Mesendoderm (in vitro differentiated cells): ENCODE measurements around the gene TUBB6.

ENCODE experiments used
- DNase-seq: peaks from one replicate; pipeline ENCODE4 v3.0.0; 2013
- H2AK5ac ChIP-seq: 2 replicates; pipeline ENCODE4 v1.6.1; 2013; ENCODE audit warnings: low read length, inconsistent platforms
- H2BK120ac ChIP-seq: 2 replicates; pipeline ENCODE4 v1.6.1; 2013; ENCODE audit warnings: low read depth, mild to moderate bottlenecking, low read length, moderate library complexity, mixed read lengths
- H2BK15ac ChIP-seq: replicated peaks from 2 replicates; pipeline ENCODE4 v1.6.1; 2013; ENCODE audit warnings: low read depth, mild to moderate bottlenecking, moderate library complexity
- H2BK5ac ChIP-seq: 2 replicates; pipeline ENCODE4 v1.6.1; 2013; ENCODE audit warnings: low read length, inconsistent platforms
- H3K18ac ChIP-seq: 2 replicates; pipeline ENCODE4 v1.6.1; 2013; ENCODE audit warnings: mild to moderate bottlenecking, low read length, mixed read lengths
- H3K23ac ChIP-seq: one replicate; pipeline ENCODE4 v1.6.1; 2013; ENCODE audit warnings: low read length
- H3K27ac ChIP-seq: 2 replicates; pipeline ENCODE4 v1.5.1; 2013; ENCODE audit warnings: low read depth, mild to moderate bottlenecking, inconsistent platforms, low read length, moderate library complexity
- H3K27me3 ChIP-seq: 2 replicates; pipeline ENCODE4 v1.6.1; 2013; ENCODE audit warnings: low read length, control low read depth, mild to moderate bottlenecking, inconsistent platforms; ENCODE audit not compliant: insufficient read depth, poor library complexity
- H3K36me3 ChIP-seq: 2 replicates; pipeline ENCODE4 v1.6.1; 2013; ENCODE audit warnings: low read length, inconsistent platforms; ENCODE audit not compliant: control insufficient read depth, insufficient read depth
- H3K4ac ChIP-seq: one replicate; pipeline ENCODE4 v1.6.1; 2013; ENCODE audit warnings: low read depth, mild to moderate bottlenecking, low read length, moderate library complexity
- H3K4me1 ChIP-seq: 2 replicates; pipeline ENCODE4 v1.6.1; 2013; ENCODE audit warnings: low read depth, low read length, inconsistent platforms; ENCODE audit not compliant: control insufficient read depth
- H3K4me2 ChIP-seq: 2 replicates; pipeline ENCODE4 v1.6.1; 2013; ENCODE audit warnings: low read length
- H3K4me3 ChIP-seq: 2 replicates; pipeline ENCODE4 v1.5.1; 2013; ENCODE audit warnings: mild to moderate bottlenecking, low read length
- H3K56ac ChIP-seq: one replicate; pipeline ENCODE4 v1.6.1; 2013; ENCODE audit warnings: low read length
- H3K79me1 ChIP-seq: 2 replicates; pipeline ENCODE4 v1.6.1; 2013; ENCODE audit warnings: low read length, inconsistent platforms
- H3K79me2 ChIP-seq: 2 replicates; pipeline ENCODE4 v1.6.1; 2013; ENCODE audit warnings: mild to moderate bottlenecking, low read length; ENCODE audit not compliant: control insufficient read depth, insufficient read depth
- H3K9ac ChIP-seq: 2 replicates; pipeline ENCODE4 v1.6.1; 2013; ENCODE audit warnings: low read length, inconsistent platforms
- H4K5ac ChIP-seq: one replicate; pipeline ENCODE4 v1.6.1; 2013; ENCODE audit warnings: low read length
- H4K8ac ChIP-seq: one replicate; pipeline ENCODE4 v1.6.1; 2013; ENCODE audit warnings: low read depth, mild to moderate bottlenecking, control low read depth, low read length, moderate library complexity
- WGBS: extraction: QIAGEN DNeasy Blood & Tissue Kit; methylation state at CpG from one replicate; pipeline ENCODE4 v1.1.7; 2013; ENCODE audit warnings: low lambda C conversion rate, missing lambda C conversion rate; ENCODE audit not compliant: insufficient coverage; ENCODE audit errors: extremely low coverage; 5-methylcytosine and 5-hydroxymethylcytosine counted together

The TUBB6 gene

DNA sequence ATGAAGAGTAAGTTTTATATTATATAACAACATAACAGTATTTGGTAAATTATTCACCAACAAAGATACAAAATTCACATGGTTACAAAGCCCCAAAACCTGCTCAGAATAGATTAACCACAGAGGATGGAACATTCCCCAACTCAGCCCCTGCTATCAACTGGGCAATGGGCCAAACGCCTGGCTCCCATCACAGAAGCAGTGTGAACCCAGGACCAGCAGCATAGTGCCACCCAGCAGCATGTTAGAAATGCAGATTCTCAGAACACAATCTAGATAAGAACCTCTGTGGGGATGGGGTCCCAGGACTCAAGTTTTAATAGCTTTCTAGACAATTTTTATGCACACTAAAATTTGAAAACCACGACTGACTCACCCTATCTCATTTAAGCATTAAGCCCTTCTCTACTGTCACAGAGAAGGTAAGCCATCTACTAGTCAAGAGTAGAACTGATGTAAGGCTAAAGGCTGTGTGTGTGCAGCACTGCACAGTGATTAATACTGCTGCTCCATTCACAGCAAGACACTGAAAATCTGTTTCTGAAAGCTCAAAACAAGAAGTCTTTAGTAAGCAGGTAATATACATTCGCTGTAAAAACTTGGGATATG lies 53.8 kb downstream of the TUBB6 start:
- no peak overlapping the region for H4K8ac ChIP-seq
- DNase-seq, result no peak
- no peak overlapping the region for H3K4ac ChIP-seq
- no CpG with 5 or more reads among the region's 3 CpGs for WGBS
- H3K79me2 ChIP-seq, result peaks cover 1% of the 10 kb centered on the region
- no peaks in the 10 kb centered on the region for H3K4me1 ChIP-seq
- no peaks in the 10 kb centered on the region for H3K27me3 ChIP-seq
- no peak overlapping the region for H3K4me3 ChIP-seq
- no peak overlapping the region for H3K9ac ChIP-seq
- no peak overlapping the region for H2BK5ac ChIP-seq
- H3K36me3 ChIP-seq, result peaks cover 7% of the 10 kb centered on the region
- H3K79me1 ChIP-seq, result peaks cover 11% of the 10 kb centered on the region
- no peak overlapping the region for H2BK120ac ChIP-seq
- no peak overlapping the region for H2BK15ac ChIP-seq
- no peak overlapping the region for H3K56ac ChIP-seq
- no peak overlapping the region for H3K23ac ChIP-seq
- H4K5ac ChIP-seq, result no peak overlapping the region
- H2AK5ac ChIP-seq, result no peak overlapping the region
- H3K27ac ChIP-seq, result no peak overlapping the region
- H3K18ac ChIP-seq, result no peak overlapping the region
- no peak overlapping the region for H3K4me2 ChIP-seq

DNA sequence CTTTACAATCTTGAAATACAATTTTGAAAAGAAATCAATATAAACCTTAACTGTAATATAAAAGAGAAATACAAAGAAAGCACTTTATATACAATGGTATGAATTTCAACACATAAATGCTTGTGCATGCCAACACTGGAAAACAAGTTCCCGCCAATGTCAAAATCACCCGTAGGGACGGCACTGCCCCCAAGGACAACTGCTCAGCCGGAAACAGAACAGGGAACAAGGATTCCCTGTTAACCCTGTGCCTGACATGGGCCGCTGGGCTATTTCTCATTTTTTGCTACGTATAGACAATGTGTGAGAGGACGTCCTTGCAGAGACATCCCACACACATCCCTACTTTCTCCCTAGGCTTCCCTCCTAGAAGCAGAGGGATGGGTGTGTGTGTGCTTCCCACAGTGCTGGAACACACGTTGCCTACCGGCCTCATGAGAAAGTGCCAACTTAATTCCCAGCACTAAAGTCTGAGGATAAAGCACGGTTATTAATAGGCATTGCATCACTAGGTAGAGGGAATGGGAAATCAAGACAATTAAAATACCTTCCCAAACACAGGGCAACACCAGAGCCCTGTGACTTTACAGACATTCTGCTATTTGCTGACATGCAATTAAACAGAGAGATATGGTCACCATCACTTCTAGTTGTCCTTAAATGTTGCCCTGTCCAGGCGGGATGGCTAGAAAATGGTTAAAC lies 54.6 kb downstream of the TUBB6 start:
- DNase-seq, result no peak
- H3K79me1 ChIP-seq, result peaks cover 11% of the 10 kb centered on the region
- H3K27ac ChIP-seq, result no peak overlapping the region
- H3K4ac ChIP-seq, result no peak overlapping the region
- H2AK5ac ChIP-seq, result no peak overlapping the region
- no peak overlapping the region for H4K5ac ChIP-seq
- peaks cover 1% of the 10 kb centered on the region for H3K79me2 ChIP-seq
- H3K4me2 ChIP-seq, result no peak overlapping the region
- H3K4me1 ChIP-seq, result no peaks in the 10 kb centered on the region
- H3K4me3 ChIP-seq, result no peak overlapping the region
- no peak overlapping the region for H3K23ac ChIP-seq
- no peak overlapping the region for H3K9ac ChIP-seq
- H2BK15ac ChIP-seq, result no peak overlapping the region
- H3K36me3 ChIP-seq, result peaks cover 7% of the 10 kb centered on the region
- no peak overlapping the region for H2BK120ac ChIP-seq
- no peak overlapping the region for H2BK5ac ChIP-seq
- H3K56ac ChIP-seq, result no peak overlapping the region
- H3K27me3 ChIP-seq, result no peaks in the 10 kb centered on the region
- no peak overlapping the region for H3K18ac ChIP-seq
- no CpG with 5 or more reads among the region's 11 CpGs for WGBS
- no peak overlapping the region for H4K8ac ChIP-seq

DNA sequence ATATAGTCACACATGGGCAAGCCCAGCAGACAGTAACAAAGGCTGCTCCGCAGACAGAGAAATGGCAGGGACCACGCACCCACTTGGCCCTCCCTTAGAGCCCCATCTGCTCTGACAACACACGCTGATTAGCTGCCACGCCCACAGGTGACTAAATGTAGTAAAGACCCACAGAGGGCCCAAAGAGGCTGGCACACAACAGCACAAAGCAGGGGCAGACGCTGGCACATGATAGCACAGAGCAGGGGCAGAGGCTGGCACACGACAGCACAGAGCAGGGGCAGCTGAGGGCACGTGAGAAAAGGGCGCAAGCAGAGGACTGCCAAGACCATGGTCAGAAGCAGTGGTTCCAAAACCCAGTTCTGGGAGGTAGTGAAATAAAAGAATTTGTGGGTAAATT lies 58.3 kb downstream of the TUBB6 start:
- H3K79me2 ChIP-seq, result peaks cover 15% of the 10 kb centered on the region
- H3K23ac ChIP-seq, result no peak overlapping the region
- DNase-seq, result no peak
- no peaks in the 10 kb centered on the region for H3K4me1 ChIP-seq
- H3K27me3 ChIP-seq, result no peaks in the 10 kb centered on the region
- H2BK120ac ChIP-seq, result no peak overlapping the region
- no peak overlapping the region for H4K8ac ChIP-seq
- H3K9ac ChIP-seq, result no peak overlapping the region
- H3K4ac ChIP-seq, result no peak overlapping the region
- H3K4me2 ChIP-seq, result no peak overlapping the region
- peaks cover 4% of the 10 kb centered on the region for H3K36me3 ChIP-seq
- H2BK5ac ChIP-seq, result no peak overlapping the region
- no peak overlapping the region for H3K4me3 ChIP-seq
- H3K79me1 ChIP-seq, result peaks cover 9% of the 10 kb centered on the region
- no peak overlapping the region for H3K56ac ChIP-seq
- WGBS, result no CpG with 5 or more reads among the region's 8 CpGs
- H3K27ac ChIP-seq, result no peak overlapping the region
- H4K5ac ChIP-seq, result no peak overlapping the region
- H2AK5ac ChIP-seq, result no peak overlapping the region
- H3K18ac ChIP-seq, result no peak overlapping the region
- H2BK15ac ChIP-seq, result no peak overlapping the region

DNA sequence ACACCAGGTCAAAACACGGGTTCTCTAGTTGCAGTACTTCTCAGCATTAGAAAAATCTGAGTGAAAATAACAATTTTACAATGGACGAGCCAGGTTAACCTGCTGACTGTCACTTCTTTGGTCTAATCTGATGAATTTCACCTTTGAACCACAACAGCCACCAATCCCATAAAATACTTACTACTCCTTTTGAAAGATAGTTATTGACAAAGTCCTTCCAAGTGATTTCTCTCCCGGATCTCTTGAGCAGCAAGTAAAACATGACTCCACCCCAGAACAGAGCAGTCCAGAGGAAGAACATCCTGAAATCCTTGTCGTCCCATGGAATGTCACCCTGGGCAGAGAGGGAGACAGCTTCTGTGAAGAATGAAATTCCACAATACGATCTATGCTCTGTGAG lies 58.7 kb downstream of the TUBB6 start:
- no peak overlapping the region for H3K56ac ChIP-seq
- no peak for DNase-seq
- no peaks in the 10 kb centered on the region for H3K27me3 ChIP-seq
- H3K18ac ChIP-seq, result no peak overlapping the region
- no peak overlapping the region for H4K8ac ChIP-seq
- H3K36me3 ChIP-seq, result peaks cover 4% of the 10 kb centered on the region
- no peak overlapping the region for H3K4ac ChIP-seq
- H3K79me1 ChIP-seq, result peaks cover 10% of the 10 kb centered on the region
- no peak overlapping the region for H2BK5ac ChIP-seq
- no peak overlapping the region for H2AK5ac ChIP-seq
- no peak overlapping the region for H3K27ac ChIP-seq
- no peak overlapping the region for H3K23ac ChIP-seq
- peaks cover 18% of the 10 kb centered on the region for H3K79me2 ChIP-seq
- no peaks in the 10 kb centered on the region for H3K4me1 ChIP-seq
- H3K4me2 ChIP-seq, result no peak overlapping the region
- H4K5ac ChIP-seq, result no peak overlapping the region
- H3K4me3 ChIP-seq, result no peak overlapping the region
- H2BK120ac ChIP-seq, result no peak overlapping the region
- WGBS, result no CpG with 5 or more reads among the region's 5 CpGs
- H3K9ac ChIP-seq, result no peak overlapping the region
- no peak overlapping the region for H2BK15ac ChIP-seq

DNA sequence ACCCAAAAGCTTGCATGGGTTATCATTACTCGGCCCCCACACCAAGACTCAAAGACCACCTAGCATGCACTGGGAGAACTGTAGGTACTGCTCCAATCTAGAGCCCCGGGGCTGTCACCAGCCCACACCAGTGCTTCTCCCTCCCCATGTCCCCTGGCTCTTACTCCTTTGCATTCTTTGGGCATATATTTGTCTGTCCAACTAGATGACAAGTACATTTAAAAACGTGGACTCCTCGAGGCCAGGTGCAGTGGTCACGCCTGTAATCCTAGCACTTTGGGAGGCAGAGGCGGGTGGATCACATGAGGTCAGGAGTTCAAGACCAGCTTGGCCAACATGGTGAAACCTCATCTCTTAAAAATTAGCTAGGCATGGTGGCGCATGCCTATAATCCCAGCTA lies 61.2 kb downstream of the TUBB6 start:
- Histone ChIP-seq H2BK120ac (no peak overlapping the region), H4K8ac (no peak overlapping the region), H2BK5ac (no peak overlapping the region), H3K79me2 (peaks cover 40% of the 10 kb centered on the region), H3K4me1 (peaks cover under 1% of the 10 kb centered on the region), H3K4me2 (no peak overlapping the region), H3K79me1 (peaks cover 13% of the 10 kb centered on the region), H3K27me3 (no peaks in the 10 kb centered on the region), H2BK15ac (no peak overlapping the region), H3K36me3 (peaks cover 4% of the 10 kb centered on the region), H3K18ac (no peak overlapping the region), H4K5ac (no peak overlapping the region), H3K27ac (no peak overlapping the region), H3K4ac (no peak overlapping the region), H2AK5ac (no peak overlapping the region), H3K9ac (no peak overlapping the region), H3K56ac (no peak overlapping the region), H3K4me3 (no peak overlapping the region), H3K23ac (no peak overlapping the region)
- WGBS, result no CpG with 5 or more reads among the region's 7 CpGs
- no peak for DNase-seq

DNA sequence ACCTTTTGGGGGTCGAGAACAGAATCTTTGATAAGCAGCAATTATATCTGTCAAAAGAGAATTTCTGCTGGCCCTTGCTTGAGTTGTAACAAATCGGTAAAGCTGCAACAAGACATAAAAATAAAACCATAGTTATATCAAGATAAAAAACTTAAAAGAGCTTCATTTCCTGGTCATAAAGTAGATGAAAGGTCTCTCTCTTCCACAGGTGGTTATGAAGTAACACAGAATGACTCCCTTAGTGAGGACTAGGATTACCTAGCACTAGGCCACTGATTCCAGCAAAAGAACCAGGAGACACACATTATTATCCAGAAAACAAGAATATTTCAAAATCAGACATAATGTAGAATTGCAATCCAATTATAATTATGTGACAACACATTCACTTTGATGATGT lies 63.5 kb downstream of the TUBB6 start:
- peaks cover 15% of the 10 kb centered on the region for H3K79me1 ChIP-seq
- no peak overlapping the region for H2BK15ac ChIP-seq
- H4K5ac ChIP-seq, result no peak overlapping the region
- no peak overlapping the region for H3K27ac ChIP-seq
- peaks cover 61% of the 10 kb centered on the region for H3K79me2 ChIP-seq
- H3K18ac ChIP-seq, result no peak overlapping the region
- H2AK5ac ChIP-seq, result no peak overlapping the region
- H3K4me1 ChIP-seq, result peaks cover 2% of the 10 kb centered on the region
- no peak overlapping the region for H3K9ac ChIP-seq
- WGBS, result no CpG with 5 or more reads among the region's 2 CpGs
- no peak overlapping the region for H2BK5ac ChIP-seq
- H3K27me3 ChIP-seq, result no peaks in the 10 kb centered on the region
- H2BK120ac ChIP-seq, result no peak overlapping the region
- no peak overlapping the region for H4K8ac ChIP-seq
- no peak for DNase-seq
- no peak overlapping the region for H3K23ac ChIP-seq
- no peak overlapping the region for H3K56ac ChIP-seq
- no peak overlapping the region for H3K4me2 ChIP-seq
- no peaks in the 10 kb centered on the region for H3K36me3 ChIP-seq
- H3K4ac ChIP-seq, result no peak overlapping the region
- H3K4me3 ChIP-seq, result no peak overlapping the region
